Activated T-cell treated with anti-CD3 and anti-CD28 coated beads, Interleukin-2, amount 50 U/mL, for 4 hours (primary cell): ENCODE measurements around the gene TAF11L12. TPM values are rescaled to one million over a fixed set of nuclear protein-coding genes. Genes with fewer than 3 reads are reported as not detected.
"Not testable (repeated sequence)": the region's sequence is repeated elsewhere in the genome, so short reads cannot be mapped to it uniquely, and the experiment has no call there.

Source experiments
- ATAC-seq, 2 donors: fragments of 200-7000 bp; cut with Tn5 transposase; one replicate each; pipeline ENCODE4 v1.10.0; 2021
- DNase-seq: peaks from one replicate; pipeline ENCODE4 v3.0.0-alpha.2; 2020
- H3K27me3 Mint-ChIP-seq: one replicate; pipeline ENCODE4 v1.8.0; 2021; ENCODE audit warnings: low read depth, mixed read lengths
- H3K36me3 Mint-ChIP-seq: one replicate; pipeline ENCODE4 v1.8.0; 2022; ENCODE audit warnings: mixed read lengths; ENCODE audit not compliant: insufficient read depth
- H3K4me1 Mint-ChIP-seq: one replicate; pipeline ENCODE4 v1.8.0; 2021; ENCODE audit warnings: low read depth, mixed read lengths
- H3K4me3 Mint-ChIP-seq: one replicate; pipeline ENCODE4 v1.8.0; 2021; ENCODE audit warnings: mild to moderate bottlenecking, moderate library complexity, mixed read lengths
- H3K9me3 Mint-ChIP-seq: one replicate; pipeline ENCODE4 v1.8.0; 2021; ENCODE audit warnings: mixed read lengths
- total RNA-seq, 3 donors: library from RNA; stranded (reverse); gene quantifications; one replicate each; pipeline ENCODE4 v1.2.1, GENCODE V29; 2021

TAF11L12 gene
- total RNA-seq, 3 donors from 2014 or later = not detected

DNA sequence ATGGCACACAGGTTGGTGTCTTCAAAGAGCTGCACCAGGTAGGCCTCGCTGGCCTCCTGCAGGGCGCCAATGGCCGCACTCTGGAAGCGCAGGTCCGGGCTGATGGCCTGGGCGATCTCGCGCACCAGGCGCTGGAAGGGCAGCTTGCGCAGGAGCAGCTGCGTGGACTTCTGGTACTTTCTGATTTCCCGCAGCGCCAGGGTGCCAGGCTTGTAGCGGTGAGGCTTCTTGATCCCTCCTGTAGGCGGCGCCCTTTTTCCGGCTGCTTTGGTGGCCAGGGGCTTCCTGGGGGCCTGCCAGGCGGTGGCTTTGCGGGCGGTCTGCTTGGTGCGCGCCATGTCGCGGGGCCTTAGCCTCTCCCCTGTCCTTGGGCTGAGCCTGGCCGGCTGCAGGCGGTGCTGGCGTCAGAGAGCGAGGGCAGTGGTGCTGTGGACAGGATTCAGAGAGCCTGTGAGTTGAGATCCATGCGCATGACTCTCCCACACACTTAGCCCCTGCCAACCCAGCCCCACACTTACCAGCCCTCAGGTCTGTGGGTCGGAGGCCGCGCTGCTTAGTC lies 45.1 kb downstream of the TAF11L12 start:
- not testable (repeated sequence) for H3K36me3 Mint-ChIP-seq, H3K4me1 Mint-ChIP-seq, ATAC-seq, H3K4me3 Mint-ChIP-seq, H3K27me3 Mint-ChIP-seq, DNase-seq
- H3K9me3 Mint-ChIP-seq = peaks cover 11% of the 10 kb centered on the region

GRCh38 chr5:17655921-17656320 lies 45.7 kb downstream of the TAF11L12 start:
- ATAC-seq (no peak), DNase-seq (no peak)
- Mint-ChIP-seq H3K36me3 (no peaks in the 10 kb centered on the region), H3K27me3 (no peaks in the 10 kb centered on the region), H3K4me3 (no peak overlapping the region), H3K4me1 (no peaks in the 10 kb centered on the region), H3K9me3 (peaks cover 15% of the 10 kb centered on the region)

Other genes with a start within 250 kb of the TAF11L12 start
- gene TAF11L2, start 112.2 kb upstream of the TAF11L12 start, total RNA-seq = not detected
- not detected for gene TAF11L3, start 92.0 kb upstream of the TAF11L12 start, total RNA-seq
- gene TAF11L4, start 88.6 kb upstream of the TAF11L12 start, total RNA-seq = not detected
- not detected for gene TAF11L5, start 85.2 kb upstream of the TAF11L12 start, total RNA-seq
- gene TAF11L6, start 81.7 kb upstream of the TAF11L12 start, total RNA-seq = not detected
- gene TAF11L7, start 24.6 kb upstream of the TAF11L12 start, total RNA-seq = not detected
- gene TAF11L8, start 19.4 kb upstream of the TAF11L12 start, total RNA-seq = not detected
- not detected for gene TAF11L9, start 16.0 kb upstream of the TAF11L12 start, total RNA-seq
- gene TAF11L10, start 12.6 kb upstream of the TAF11L12 start, total RNA-seq = not detected
- not detected for gene TAF11L11, start 6.2 kb upstream of the TAF11L12 start, total RNA-seq
- not detected for gene TAF11L13, start 21.7 kb downstream of the TAF11L12 start, total RNA-seq
- not detected for gene TAF11L14, start 24.1 kb downstream of the TAF11L12 start, total RNA-seq